ENCODE measurements around the gene SCUBE3. TPM values are rescaled to one million over a fixed set of nuclear protein-coding genes. Genes with fewer than 3 reads are reported as not detected.

Gene SCUBE3
- total and polyA plus RNA-seq, 2 of the 13 experiments (the other 11 are each of a cell fraction or from before 2014, with no cell fraction given) = not detected

DNA sequence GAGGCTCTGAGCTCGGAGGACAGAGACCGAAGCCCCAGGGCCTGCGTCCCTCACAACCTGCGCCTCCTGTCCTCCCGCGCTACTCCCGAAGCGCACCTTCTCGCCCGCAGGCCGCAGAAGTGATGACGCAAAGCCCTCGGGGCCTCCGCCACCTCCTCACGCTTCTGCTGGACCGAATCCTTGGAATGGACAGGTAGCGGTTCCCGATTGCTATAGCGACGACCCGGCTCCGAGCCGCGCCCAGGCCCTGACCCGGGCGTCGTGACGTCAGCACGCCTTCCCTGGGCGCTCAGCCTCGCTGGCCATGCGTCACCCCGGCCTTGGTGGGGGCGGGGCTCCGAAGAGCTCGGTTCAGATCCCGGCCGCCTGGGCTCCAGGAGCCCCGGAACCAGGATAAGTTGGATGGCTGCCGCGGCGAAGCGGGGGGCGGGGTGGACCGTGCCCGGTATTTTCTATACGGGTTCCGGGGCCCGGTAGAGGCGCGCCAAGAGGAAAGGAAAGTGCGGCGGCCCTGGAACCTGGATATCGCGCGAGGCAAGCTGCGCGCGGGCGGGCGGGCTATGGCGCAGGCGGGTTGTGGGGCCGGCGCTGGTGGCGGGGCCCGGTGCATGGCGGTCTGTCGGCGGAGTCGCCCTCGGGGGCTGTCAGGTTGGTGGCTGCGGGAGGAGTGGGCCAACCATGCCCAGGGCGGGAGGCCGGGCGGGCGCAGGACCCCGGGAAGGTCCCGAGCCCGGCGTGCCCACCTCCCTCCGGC, 45.6 kb downstream of the SCUBE3 start, which contains the start of gene ZNF76 (continued):
- TF ChIP-seq, protein P1, sequence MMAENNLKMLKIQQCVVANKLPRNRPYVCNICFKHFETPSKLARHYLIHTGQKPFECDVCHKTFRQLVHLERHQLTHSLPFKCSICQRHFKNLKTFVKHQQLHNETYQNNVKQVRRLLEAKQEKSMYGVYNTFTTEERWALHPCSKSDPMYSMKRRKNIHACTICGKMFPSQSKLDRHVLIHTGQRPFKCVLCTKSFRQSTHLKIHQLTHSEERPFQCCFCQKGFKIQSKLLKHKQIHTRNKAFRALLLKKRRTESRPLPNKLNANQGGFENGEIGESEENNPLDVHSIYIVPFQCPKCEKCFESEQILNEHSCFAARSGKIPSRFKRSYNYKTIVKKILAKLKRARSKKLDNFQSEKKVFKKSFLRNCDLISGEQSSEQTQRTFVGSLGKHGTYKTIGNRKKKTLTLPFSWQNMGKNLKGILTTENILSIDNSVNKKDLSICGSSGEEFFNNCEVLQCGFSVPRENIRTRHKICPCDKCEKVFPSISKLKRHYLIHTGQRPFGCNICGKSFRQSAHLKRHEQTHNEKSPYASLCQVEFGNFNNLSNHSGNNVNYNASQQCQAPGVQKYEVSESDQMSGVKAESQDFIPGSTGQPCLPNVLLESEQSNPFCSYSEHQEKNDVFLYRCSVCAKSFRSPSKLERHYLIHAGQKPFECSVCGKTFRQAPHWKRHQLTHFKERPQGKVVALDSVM (CRISPR knock-in tag; IDR thresholded peaks at IDR 0.05) = peak; percentile 82
- TF ChIP-seq POLR2A (IDR thresholded peaks at IDR 0.05; ENCODE audit: insufficient read depth in 1 of 2, low read depth in 2 of 2, low read length in 2 of 2) (peak in 1 of 2 experiments; percentile 73; a peak in 2 of 4 replicates), EHMT2 (IDR thresholded peaks at IDR 0.05; ENCODE audit: borderline replicate concordance, low read depth, low read length) (no peak), ETV5 (CRISPR knock-in tag; IDR thresholded peaks at IDR 0.05; ENCODE audit: borderline replicate concordance) (peak; percentile 55; the same call in 1 of the 2 replicates), AKAP8 (CRISPR knock-in tag; IDR thresholded peaks at IDR 0.05) (peak; percentile 54; the same call in 1 of the 2 replicates), ONECUT2 (CRISPR knock-in tag; IDR thresholded peaks at IDR 0.05) (no peak), CCDC6 (CRISPR knock-in tag; IDR thresholded peaks at IDR 0.05) (peak; percentile 72), ZNF143 (CRISPR knock-in tag; IDR thresholded peaks at IDR 0.05) (peak; percentile 68; the same call in 1 of the 2 replicates), ZNF839 (CRISPR knock-in tag; IDR thresholded peaks at IDR 0.05; ENCODE audit: borderline replicate concordance) (no peak; the same call in 1 of the 2 replicates), SRSF9 (IDR thresholded peaks at IDR 0.05; ENCODE audit: borderline replicate concordance, insufficient read depth, low read depth, low read length, poor library complexity, severe bottlenecking) (no peak), SRF (IDR thresholded peaks at IDR 0.05; ENCODE audit: low read depth, low read length) (peak; percentile 96), PAF1 (CRISPR knock-in tag; IDR thresholded peaks at IDR 0.05) (no peak), KAT8 (CRISPR knock-in tag; IDR thresholded peaks at IDR 0.05) (peak; percentile 97), ZNF512 (CRISPR knock-in tag; IDR thresholded peaks at IDR 0.05) (peak; percentile 56; the same call in 1 of the 2 replicates), RBM39 (IDR thresholded peaks at IDR 0.05; ENCODE audit: low read depth, low read length, poor library complexity, severe bottlenecking) (peak; percentile 99), JDP2 (CRISPR knock-in tag; IDR thresholded peaks at IDR 0.05; ENCODE audit: borderline replicate concordance) (peak; percentile 84; the same call in 1 of the 2 replicates), DDIT3 (CRISPR knock-in tag; IDR thresholded peaks at IDR 0.05) (peak; percentile 40; the same call in 1 of the 2 replicates), SOX6 (IDR thresholded peaks at IDR 0.05) (no peak), SOX6 (CRISPR knock-in tag; IDR thresholded peaks at IDR 0.05) (peak; percentile 82)
- TF ChIP-seq, protein P2, sequence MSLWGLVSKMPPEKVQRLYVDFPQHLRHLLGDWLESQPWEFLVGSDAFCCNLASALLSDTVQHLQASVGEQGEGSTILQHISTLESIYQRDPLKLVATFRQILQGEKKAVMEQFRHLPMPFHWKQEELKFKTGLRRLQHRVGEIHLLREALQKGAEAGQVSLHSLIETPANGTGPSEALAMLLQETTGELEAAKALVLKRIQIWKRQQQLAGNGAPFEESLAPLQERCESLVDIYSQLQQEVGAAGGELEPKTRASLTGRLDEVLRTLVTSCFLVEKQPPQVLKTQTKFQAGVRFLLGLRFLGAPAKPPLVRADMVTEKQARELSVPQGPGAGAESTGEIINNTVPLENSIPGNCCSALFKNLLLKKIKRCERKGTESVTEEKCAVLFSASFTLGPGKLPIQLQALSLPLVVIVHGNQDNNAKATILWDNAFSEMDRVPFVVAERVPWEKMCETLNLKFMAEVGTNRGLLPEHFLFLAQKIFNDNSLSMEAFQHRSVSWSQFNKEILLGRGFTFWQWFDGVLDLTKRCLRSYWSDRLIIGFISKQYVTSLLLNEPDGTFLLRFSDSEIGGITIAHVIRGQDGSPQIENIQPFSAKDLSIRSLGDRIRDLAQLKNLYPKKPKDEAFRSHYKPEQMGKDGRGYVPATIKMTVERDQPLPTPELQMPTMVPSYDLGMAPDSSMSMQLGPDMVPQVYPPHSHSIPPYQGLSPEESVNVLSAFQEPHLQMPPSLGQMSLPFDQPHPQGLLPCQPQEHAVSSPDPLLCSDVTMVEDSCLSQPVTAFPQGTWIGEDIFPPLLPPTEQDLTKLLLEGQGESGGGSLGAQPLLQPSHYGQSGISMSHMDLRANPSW (CRISPR knock-in tag; IDR thresholded peaks at IDR 0.05; ENCODE audit: borderline replicate concordance) = peak; percentile 58; the same call in 1 of the 2 replicates
- TF ChIP-seq, protein P3, sequence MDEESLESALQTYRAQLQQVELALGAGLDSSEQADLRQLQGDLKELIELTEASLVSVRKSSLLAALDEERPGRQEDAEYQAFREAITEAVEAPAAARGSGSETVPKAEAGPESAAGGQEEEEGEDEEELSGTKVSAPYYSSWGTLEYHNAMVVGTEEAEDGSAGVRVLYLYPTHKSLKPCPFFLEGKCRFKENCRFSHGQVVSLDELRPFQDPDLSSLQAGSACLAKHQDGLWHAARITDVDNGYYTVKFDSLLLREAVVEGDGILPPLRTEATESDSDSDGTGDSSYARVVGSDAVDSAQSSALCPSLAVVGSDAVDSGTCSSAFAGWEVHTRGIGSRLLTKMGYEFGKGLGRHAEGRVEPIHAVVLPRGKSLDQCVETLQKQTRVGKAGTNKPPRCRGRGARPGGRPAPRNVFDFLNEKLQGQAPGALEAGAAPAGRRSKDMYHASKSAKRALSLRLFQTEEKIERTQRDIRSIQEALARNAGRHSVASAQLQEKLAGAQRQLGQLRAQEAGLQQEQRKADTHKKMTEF (CRISPR knock-in tag; IDR thresholded peaks at IDR 0.05) = peak; percentile 100
